ENCODE measurements around the gene CMIP. TPM values are rescaled to one million over a fixed set of nuclear protein-coding genes. Genes with fewer than 3 reads are reported as not detected.

CMIP gene
- total and polyA plus RNA-seq, 3 donors from 2014 or later = 34.9 to 72.5 (median 42.0) TPM

GRCh38 chr16:81608523-81609209 is 164.1 kb downstream of the CMIP start:
- DNase-seq = no peak
- H3K4me1 ChIP-seq = peaks cover 6% of the 10 kb centered on the region
- TF ChIP-seq POLR2A (IDR thresholded peaks at IDR 0.05) (no peak), CTCF (IDR thresholded peaks at IDR 0.05) (no peak)
- H3K27me3 ChIP-seq = no peaks in the 10 kb centered on the region
- no peak overlapping the region for H3K4me3 ChIP-seq
- 90 to 91% methylated on average over 13 of the region's 13 CpGs for WGBS, 2 donors
- no peak overlapping the region for H3K27ac ChIP-seq
- intact Hi-C loops (cut with DNase I; ENCODE audit: low total_unique reads) = no loop called here
- no peaks in the 10 kb centered on the region for H3K9me3 ChIP-seq
- no peaks in the 10 kb centered on the region for H3K36me3 ChIP-seq (ENCODE audit: low read depth, missing control alignments)

- WGBS, 2 donors = 86 to 91% methylated on average over 7 to 11 of the region's 11 CpGs
- intact Hi-C loops (cut with DNase I; ENCODE audit: low total_unique reads) = no loop called here
Measured at GRCh38 chr16:81609323-81609892, 164.8 kb downstream of the CMIP start.

GRCh38 chr16:81610144-81610842 is 165.7 kb downstream of the CMIP start:
- no peak overlapping the region for H3K27ac ChIP-seq
- no peak overlapping the region for H3K4me3 ChIP-seq
- no peak for TF ChIP-seq POLR2A (IDR thresholded peaks at IDR 0.05)
- intact Hi-C loops (cut with DNase I; ENCODE audit: low total_unique reads) = loop anchor here (10.0 kb wide), 2 partner anchors 105 to 205 kb away; no protein-coding TSS in a partner anchor
- peak; percentile 70 for DNase-seq
- WGBS, 2 donors = 61 to 63% methylated on average over 16 to 21 of the region's 26 CpGs
- no peaks in the 10 kb centered on the region for H3K9me3 ChIP-seq
- no peaks in the 10 kb centered on the region for H3K36me3 ChIP-seq (ENCODE audit: low read depth, missing control alignments)
- H3K27me3 ChIP-seq = no peaks in the 10 kb centered on the region
- peaks cover 6% of the 10 kb centered on the region for H3K4me1 ChIP-seq

More at GRCh38 chr16:81609323-81609892, 164.8 kb downstream of the CMIP start:
- no peak overlapping the region for H3K4me3 ChIP-seq
- no peak overlapping the region for H3K27ac ChIP-seq
- no peak for DNase-seq
- no peaks in the 10 kb centered on the region for H3K9me3 ChIP-seq
- H3K4me1 ChIP-seq = peaks cover 6% of the 10 kb centered on the region
- no peaks in the 10 kb centered on the region for H3K27me3 ChIP-seq
- TF ChIP-seq CTCF (IDR thresholded peaks at IDR 0.05) = no peak
- TF ChIP-seq POLR2A (IDR thresholded peaks at IDR 0.05) = no peak
- H3K36me3 ChIP-seq (ENCODE audit: low read depth, missing control alignments) = no peaks in the 10 kb centered on the region

GRCh38 chr16:81610936-81611335 is 166.3 kb downstream of the CMIP start:
- H3K9me3 ChIP-seq = no peaks in the 10 kb centered on the region
- H3K4me3 ChIP-seq = no peak overlapping the region
- no peaks in the 10 kb centered on the region for H3K36me3 ChIP-seq (ENCODE audit: low read depth, missing control alignments)
- intact Hi-C loops (cut with DNase I; ENCODE audit: low total_unique reads) = loop anchor here (10.0 kb wide), 2 partner anchors 104 to 206 kb away; no protein-coding TSS in a partner anchor
- no peaks in the 10 kb centered on the region for H3K27me3 ChIP-seq
- no peak for TF ChIP-seq POLR2A (IDR thresholded peaks at IDR 0.05)
- TF ChIP-seq CTCF (IDR thresholded peaks at IDR 0.05) = no peak
- DNase-seq = no peak
- 93 to 96% methylated on average over 9 to 10 of the region's 10 CpGs for WGBS, 2 donors
- no peak overlapping the region for H3K27ac ChIP-seq
- peaks cover 6% of the 10 kb centered on the region for H3K4me1 ChIP-seq

GRCh38 chr16:81611721-81612120 is 167.1 kb downstream of the CMIP start:
- no peaks in the 10 kb centered on the region for H3K27me3 ChIP-seq
- WGBS, 2 donors = 77 to 85% methylated on average over 6 of the region's 6 CpGs
- no peaks in the 10 kb centered on the region for H3K9me3 ChIP-seq
- H3K4me1 ChIP-seq = peaks cover 6% of the 10 kb centered on the region
- no peak for DNase-seq
- H3K4me3 ChIP-seq = no peak overlapping the region
- intact Hi-C loops (cut with DNase I; ENCODE audit: low total_unique reads) = loop anchor here (10.0 kb wide), 2 partner anchors 103 to 207 kb away; no protein-coding TSS in a partner anchor
- no peak for TF ChIP-seq CTCF (IDR thresholded peaks at IDR 0.05)
- no peak for TF ChIP-seq POLR2A (IDR thresholded peaks at IDR 0.05)
- no peak overlapping the region for H3K27ac ChIP-seq
- no peaks in the 10 kb centered on the region for H3K36me3 ChIP-seq (ENCODE audit: low read depth, missing control alignments)
